Adrenal gland (tissue), 12 donors: ENCODE measurements around the gene PLD2. TPM values are rescaled to one million over a fixed set of nuclear protein-coding genes. Genes with fewer than 3 reads are reported as not detected.
A peak's percentile ranks its signal among the peaks of the same experiment; 100 is the strongest.

Experiments
- DNase-seq, 7 donors: peaks; one replicate each; pipeline ENCODE4 v3.0.0-alpha.2; 2019 to 2020
- H3K27ac ChIP-seq, 5 donors: fragments of 200-600 bp; sonication (generic) in 4 of 5; 1 replicate in 3 of 5; 2 replicates in 2 of 5; pipeline versions ENCODE4 v1.5.1 to v1.8.0; 2016 to 2020; ENCODE audit warnings: mild to moderate bottlenecking in 1 of 5
- H3K27me3 ChIP-seq: fragments of 200-600 bp; 2 replicates; pipeline ENCODE4 v1.8.0; 2021
- H3K36me3 ChIP-seq, 2 donors: fragments of 200-600 bp; replicated peaks in 1 of 2; 1 replicate in 1 of 2; 2 replicates in 1 of 2; pipeline versions ENCODE4 v1.5.1 to v1.8.0; 2018 to 2022
- H3K4me1 ChIP-seq, 2 donors: fragments of 200-600 bp; replicated peaks in 1 of 2; 1 replicate in 1 of 2; 2 replicates in 1 of 2; pipeline versions ENCODE4 v1.5.1 to v1.8.0; 2018 to 2021
- H3K4me3 ChIP-seq, 4 donors: fragments of 200-600 bp; sonication (generic) in 3 of 4; one replicate each; pipeline ENCODE4 v1.5.1; 2016 to 2018
- H3K9me3 ChIP-seq, 3 donors: fragments of 200-600 bp; sonication (generic) in 1 of 3; replicated peaks in 1 of 3; 1 replicate in 2 of 3; 2 replicates in 1 of 3; pipeline versions ENCODE4 v1.5.1 to v1.8.0; 2016 to 2021
- CTCF ChIP-seq, 6 experiments: fragments of 450-650 bp in 4 of 6; fragments of 200-600 bp in 2 of 6; sonication (generic) in 1 of 6; IDR thresholded peaks; 1 replicate in 5 of 6; 2 replicates in 1 of 6; pipeline versions ENCODE4 v1.5.1 to v1.8.0; 2016 to 2021; ENCODE audit warnings: antibody characterized with exemption in 6 of 6, mild to moderate bottlenecking in 2 of 6, moderate library complexity in 1 of 6
- POLR2A ChIP-seq, 2 donors: fragments of 450-650 bp; IDR thresholded peaks; one replicate each; pipeline ENCODE4 v1.6.1; 2017; ENCODE audit warnings: antibody characterized with exemption in 2 of 2, mild to moderate bottlenecking in 2 of 2, moderate library complexity in 1 of 2
- WGBS, 4 donors: extraction: QIAGEN DNeasy Blood & Tissue Kit in 2 of 4; methylation state at CpG; one replicate each; pipeline versions ENCODE4 v1.1.5 to v1.1.7; 2013 to 2017; 5-methylcytosine and 5-hydroxymethylcytosine counted together
- intact Hi-C, 2 donors: fragments of 100-400 bp; cut with DNase I; formaldehyde crosslinking; loops; one replicate each; pipeline versions ENCODE4 v1.14.1 to v1.15.0; 2022 to 2023
- polyA plus RNA-seq, 3 donors: library from polyadenylated mRNA; stranded (reverse); fragments of 200-250 nt in 2 of 3; fragments of 350-450 nt in 1 of 3; fragmentation: Illumina TruSeq in 1 of 3; extraction: RNeasy Lipid Tissue Mini Kit (QIAGEN cat#74804) in 1 of 3; gene quantifications; one replicate each; pipeline ENCODE4 v1.2.3, GENCODE V29; 2013 to 2014
- total RNA-seq, 9 donors: library from RNA; depleted of rRNA in 4 of 9; stranded (reverse); fragments of >200 nt in 4 of 9; fragments of 120-200 nt in 1 of 9; fragmentation: NEBNext Ultra II Directional in 1 of 9; extraction: Animal tissue kit (Norgen Biotek cat#: 25700) in 1 of 9; gene quantifications; one replicate each; pipeline versions ENCODE4 v1.1.0 to v1.2.4, GENCODE V29; 2013 to 2023
- donor health status: healthy with polysubstance abuse.
- donor health status: Bipolar disorder and iron deficiency.
- donor health status: DM: yes; HTN: yes; CAD: no.
- donor health status: DM: no; HTN: no; CAD: no.
- donor health status: DM: no; HTN: no; CAD: no.
- donor health status: DM: yes; HTN: yes; CAD: no.

PLD2 gene
- total and polyA plus RNA-seq, 12 donors, result 4.1 to 34.8 (median 17.9) TPM

GRCh38 chr17:4842376-4842775 lies 35.4 kb downstream of the PLD2 start:
- Histone ChIP-seq H3K4me3 (no peak overlapping the region), H3K27ac (no peak overlapping the region), H3K4me1 (peaks cover 29 to 36% of the 10 kb centered on the region in 2 donors), H3K36me3 (no peaks in the 10 kb centered on the region), H3K9me3 (no peaks in the 10 kb centered on the region), H3K27me3 (no peaks in the 10 kb centered on the region)
- TF ChIP-seq POLR2A (IDR thresholded peaks at IDR 0.05) (no peak), CTCF (IDR thresholded peaks at IDR 0.05) (no peak)
- 90 to 100% (median 98%) methylated on average over 3 of the region's 3 CpGs for WGBS, 4 donors
- no peak for DNase-seq
- intact Hi-C loops, result no loop called here

GRCh38 chr17:4843321-4844000 lies 36.5 kb downstream of the PLD2 start:
- H3K27me3 ChIP-seq, result no peaks in the 10 kb centered on the region
- no peak for DNase-seq
- no peak overlapping the region for H3K4me3 ChIP-seq
- intact Hi-C loops, result no loop called here
- peaks cover 18 to 30% of the 10 kb centered on the region in 2 donors for H3K4me1 ChIP-seq
- no peaks in the 10 kb centered on the region for H3K9me3 ChIP-seq
- no peaks in the 10 kb centered on the region for H3K36me3 ChIP-seq
- no peak for TF ChIP-seq CTCF (IDR thresholded peaks at IDR 0.05)
- TF ChIP-seq POLR2A (IDR thresholded peaks at IDR 0.05), result no peak
- 64 to 83% (median 81%) methylated on average over 9 of the region's 9 CpGs for WGBS, 4 donors
- H3K27ac ChIP-seq, result peak overlapping the region in 1 of 5 donors; percentile 14

- 70 to 86% (median 83%) methylated on average over 5 of the region's 5 CpGs for WGBS, 4 donors
- peak in 1 of 7 donors; percentile 41 for DNase-seq
- Histone ChIP-seq H3K4me3 (no peak overlapping the region), H3K36me3 (no peaks in the 10 kb centered on the region), H3K27me3 (no peaks in the 10 kb centered on the region), H3K27ac (peak overlapping the region in 1 of 5 donors; percentile 50), H3K9me3 (no peaks in the 10 kb centered on the region), H3K4me1 (peaks cover 9 to 26% of the 10 kb centered on the region in 2 donors)
- TF ChIP-seq POLR2A (IDR thresholded peaks at IDR 0.05), result no peak
- no peak for TF ChIP-seq CTCF (IDR thresholded peaks at IDR 0.05)
- intact Hi-C loops, result no loop called here
Observed at GRCh38 chr17:4845118-4845517, 38.2 kb downstream of the PLD2 start.

- 76 to 89% (median 84%) methylated on average over 11 to 13 of the region's 13 CpGs for WGBS, 4 donors
- H3K4me3 ChIP-seq, result no peak overlapping the region
- no peak for TF ChIP-seq POLR2A (IDR thresholded peaks at IDR 0.05)
- no peak for TF ChIP-seq CTCF (IDR thresholded peaks at IDR 0.05)
- no peaks in the 10 kb centered on the region for H3K9me3 ChIP-seq
- no peak overlapping the region for H3K27ac ChIP-seq
- no peaks in the 10 kb centered on the region for H3K36me3 ChIP-seq
- no peak for DNase-seq
- H3K4me1 ChIP-seq, result peaks cover 9 to 35% of the 10 kb centered on the region in 2 donors
- intact Hi-C loops, result no loop called here
- H3K27me3 ChIP-seq, result no peaks in the 10 kb centered on the region
Observed at GRCh38 chr17:4846635-4847390, 39.9 kb downstream of the PLD2 start.
